Stimulated activated CD8-positive, alpha-beta memory T cell treated with anti-CD3 and anti-CD28 coated beads, Interleukin-7, amount 100 ng/mL, for 4 hours (primary cell): ENCODE data around the gene PLAC1.

Source experiments
- DNase-seq, 2 donors: peaks; one replicate each; pipeline ENCODE4 v3.0.0-alpha.2; 2020; ENCODE audit warnings: low read depth in 2 of 2

Gene PLAC1

GRCh38 chrX:134670134-134670924 is 12.1 kb upstream of the PLAC1 start:
- no peak for DNase-seq

GRCh38 chrX:134669378-134670098 is 11.3 kb upstream of the PLAC1 start:
- DNase-seq: no peak

GRCh38 chrX:134664202-134664601 is 5.9 kb upstream of the PLAC1 start:
- DNase-seq: no peak

- DNase-seq: no peak
These were observed 3.0 kb upstream of the PLAC1 start for GRCh38 chrX:134661295-134661694.

GRCh38 chrX:134660627-134661026 is 2.4 kb upstream of the PLAC1 start:
- DNase-seq: no peak

- no peak for DNase-seq
These were observed 1.5 kb upstream of the PLAC1 start for GRCh38 chrX:134659761-134660160.

GRCh38 chrX:134658760-134659023 is 421 bp upstream of the PLAC1 start:
- no peak for DNase-seq

- no peak for DNase-seq
These were observed 3.8 kb downstream of the PLAC1 start for GRCh38 chrX:134654398-134655012.

- DNase-seq: no peak
These were observed 4.4 kb downstream of the PLAC1 start for GRCh38 chrX:134653835-134654234.

- no peak for DNase-seq
These were observed 7.6 kb downstream of the PLAC1 start for GRCh38 chrX:134650701-134651100.

GRCh38 chrX:134649770-134650169 is 8.5 kb downstream of the PLAC1 start:
- no peak for DNase-seq

GRCh38 chrX:134647477-134647877 is 10.8 kb downstream of the PLAC1 start:
- DNase-seq: no peak

- no peak for DNase-seq
These were observed 11.6 kb downstream of the PLAC1 start for GRCh38 chrX:134646691-134647090.

- no peak for DNase-seq
These were observed 12.2 kb downstream of the PLAC1 start for GRCh38 chrX:134645936-134646543.

- no peak for DNase-seq
These were observed 15.9 kb downstream of the PLAC1 start for GRCh38 chrX:134642386-134642785.

- no peak for DNase-seq
These were observed 16.9 kb downstream of the PLAC1 start for GRCh38 chrX:134641346-134641745.

GRCh38 chrX:134640914-134641313 is 17.4 kb downstream of the PLAC1 start:
- no peak for DNase-seq

GRCh38 chrX:134636851-134637250 is 21.4 kb downstream of the PLAC1 start:
- no peak for DNase-seq

GRCh38 chrX:134634691-134635090 is 23.6 kb downstream of the PLAC1 start:
- DNase-seq: no peak

GRCh38 chrX:134633832-134634231 is 24.4 kb downstream of the PLAC1 start:
- DNase-seq: no peak

- DNase-seq: no peak
These were observed 24.9 kb downstream of the PLAC1 start for GRCh38 chrX:134633394-134633793.

GRCh38 chrX:134632355-134632754 is 25.9 kb downstream of the PLAC1 start:
- DNase-seq: no peak
